K562 (cell line): ENCODE data around the gene B4GALNT2. TPM values are rescaled to one million over a fixed set of nuclear protein-coding genes. Genes with fewer than 3 reads are reported as not detected.

Experiments used
- DDX20 ChIP-seq: fragments of 450-650 bp; IDR thresholded peaks from 2 replicates; pipeline ENCODE4 v1.6.1; 2016; ENCODE audit warnings: missing genetic modification characterization, low read depth, mild to moderate bottlenecking, missing compliant biosample characterization, moderate library complexity
- EP400 ChIP-seq: fragments of 450-650 bp; IDR thresholded peaks from 2 replicates; pipeline ENCODE4 v1.6.1; 2017; ENCODE audit warnings: antibody characterized with exemption, mild to moderate bottlenecking, moderate library complexity
- MAZ ChIP-seq, 2 experiments: fragments of 450-650 bp in 1 of 2; sonication (generic) in 1 of 2; formaldehyde crosslinking; IDR thresholded peaks in 1 of 2; conservative IDR thresholded peaks in 1 of 2; 2 replicates each; pipeline versions ENCODE4 v1.4.0 to v1.5.0; 2020; ENCODE audit warnings: mild to moderate bottlenecking in 1 of 2, missing genetic modification reagents in 1 of 2
- MTA1 ChIP-seq: fragments of 450-650 bp; IDR thresholded peaks from 2 replicates; pipeline ENCODE4 v1.6.1; 2017; ENCODE audit warnings: borderline replicate concordance
- RBM14 ChIP-seq: fragments of 200-400 bp; formaldehyde crosslinking; IDR thresholded peaks from 2 replicates; pipeline ENCODE4 v1.6.1; 2018; ENCODE audit warnings: low read depth, mild to moderate bottlenecking, low read length, moderate library complexity, borderline replicate concordance; ENCODE audit not compliant: insufficient read depth
- RBM15 ChIP-seq: fragments of 200-400 bp; formaldehyde crosslinking; IDR thresholded peaks from 2 replicates; pipeline ENCODE4 v1.6.1; 2018; ENCODE audit warnings: mild to moderate bottlenecking, low read length, moderate library complexity; ENCODE audit not compliant: insufficient read depth
- RCOR1 ChIP-seq, 2 experiments: IDR thresholded peaks; 2 replicates each; pipeline ENCODE4 v1.6.1; 2012; ENCODE audit warnings: low read depth in 2 of 2, low read length in 2 of 2, borderline replicate concordance in 1 of 2, improper control_type of control experiment in 1 of 2
- RHOXF2B ChIP-seq: fragments of 250-450 bp; sonication (Bioruptor Pico); conservative IDR thresholded peaks from 2 replicates; pipeline ENCODE4 v1.5.1; 2021
- SMARCB1 ChIP-seq: IDR thresholded peaks from 2 replicates; pipeline ENCODE4 v1.6.1; 2011; ENCODE audit warnings: improper control_type of control experiment, low read depth; ENCODE audit not compliant: insufficient read length
- TAL1 ChIP-seq: fragments of 450-650 bp; IDR thresholded peaks from 2 replicates; pipeline ENCODE4 v1.6.1; 2016; ENCODE audit warnings: mild to moderate bottlenecking
- ZBTB7A ChIP-seq: IDR thresholded peaks from 2 replicates; pipeline ENCODE4 v1.6.1; 2011; ENCODE audit warnings: low read depth, mild to moderate bottlenecking, low read length, moderate library complexity, borderline replicate concordance; ENCODE audit not compliant: control insufficient read depth
- ZNF253 ChIP-seq: fragments of 250-450 bp; sonication (Bioruptor Pico); conservative IDR thresholded peaks from 2 replicates; pipeline ENCODE4 v1.6.1; 2021; ENCODE audit warnings: mild to moderate bottlenecking
- ZNF407 ChIP-seq: fragments of 450-650 bp; IDR thresholded peaks from 2 replicates; pipeline ENCODE4 v1.6.1; 2016; ENCODE audit warnings: low read depth
- ZNF449 ChIP-seq: fragments of 250-450 bp; sonication (Bioruptor Pico); IDR thresholded peaks from 2 replicates; pipeline ENCODE4 v1.8.0; 2022; ENCODE audit warnings: moderate library complexity, mild to moderate bottlenecking, inconsistent platforms
- ZNF586 ChIP-seq: fragments of 450-650 bp; formaldehyde crosslinking; conservative IDR thresholded peaks from 2 replicates; pipeline ENCODE4 v1.4.0; 2020; ENCODE audit warnings: mild to moderate bottlenecking, moderate library complexity
- polyA plus RNA-seq, 8 experiments: library from polyadenylated mRNA; depleted of rRNA in 4 of 8; stranded (reverse) in 5 of 8; unstranded in 3 of 8; fragments of >200 nt; fragmentation: Nextera tagmentation in 2 of 8; fragmentation: Illumina TruSeq in 1 of 8; extraction: Ambion mirVana in 2 of 8; extraction: Trizol in 1 of 8; gene quantifications; 2 replicates each; pipeline versions ENCODE4 v1.2.1 to v1.2.3, GENCODE V29; 2011 to 2014; ENCODE audit warnings: inconsistent platforms in 1 of 8, missing spikeins in 1 of 8
- total RNA-seq, 7 experiments: library from RNA; depleted of rRNA in 6 of 7; stranded (reverse); fragments of >200 nt in 6 of 7; fragmentation: Illumina TruSeq in 2 of 7; extraction: Trizol in 2 of 7; gene quantifications; 2 replicates each; pipeline versions ENCODE4 v1.2.1 to v1.2.3, GENCODE V29; 2011 to 2021; ENCODE audit warnings: low replicate concordance in 1 of 7

The B4GALNT2 gene
- total and polyA plus RNA-seq, 9 of the 15 experiments (the other 6 are each of a cell fraction or from before 2014, with no cell fraction given), result not detected

DNA sequence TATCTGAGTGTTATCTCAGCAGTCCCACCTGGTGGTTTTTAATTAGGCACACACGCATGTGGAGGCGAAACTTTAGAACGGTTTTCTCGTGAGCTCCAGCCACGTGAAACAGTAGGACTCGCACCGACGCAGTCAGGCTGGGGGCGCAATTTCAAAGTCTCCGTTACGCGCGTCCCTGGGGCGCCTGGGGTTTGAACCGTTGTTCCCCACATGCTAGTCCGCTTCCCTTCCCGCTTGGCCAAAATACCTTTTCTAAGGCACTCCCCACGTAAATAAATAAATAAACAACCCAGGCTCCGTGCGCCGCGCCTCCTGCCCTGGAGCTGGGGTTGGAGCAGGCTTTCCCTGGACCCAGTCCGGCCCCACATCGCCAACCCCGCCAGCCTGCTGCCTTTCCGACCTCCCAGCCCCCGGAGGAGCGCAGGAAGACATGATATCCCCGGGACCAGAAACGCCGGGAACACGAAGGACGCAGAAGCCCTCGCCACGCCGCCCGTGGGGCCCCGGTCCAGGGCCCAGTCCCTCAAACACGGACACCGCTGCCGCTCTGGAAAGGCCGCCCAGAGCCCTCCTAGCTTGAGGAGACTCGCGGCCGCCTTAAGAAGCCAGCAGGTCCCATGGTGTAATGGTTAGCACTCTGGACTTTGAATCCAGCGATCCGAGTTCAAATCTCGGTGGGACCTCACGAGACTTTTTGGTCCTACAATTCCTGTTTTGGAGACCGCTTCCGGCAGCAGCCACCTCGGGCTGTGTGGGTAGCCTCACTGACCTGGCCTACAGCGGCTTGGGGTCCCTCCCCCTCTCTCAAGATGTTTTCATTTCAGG lies 59.6 kb downstream of the B4GALNT2 start (continued):
- peak; percentile 69 for TF ChIP-seq ZNF407
- TF ChIP-seq EP400, result peak; percentile 97
- no peak for TF ChIP-seq DDX20
- peak; percentile 81; the same call in 1 of the 2 replicates for TF ChIP-seq MTA1
- TF ChIP-seq RBM14, result peak; percentile 92; the same call in 1 of the 2 replicates
- peak; percentile 55 to 77; a peak in 3 of 4 replicates for TF ChIP-seq RCOR1 (IDR thresholded peaks at IDR 0.05; ENCODE audit: borderline replicate concordance in 1 of 2, low read depth in 2 of 2, low read length in 2 of 2)
- peak; percentile 65; the same call in 1 of the 2 replicates for TF ChIP-seq ZBTB7A
- peak; percentile 59 for TF ChIP-seq SMARCB1
- TF ChIP-seq RHOXF2B (CRISPR knock-in tag), result no peak; the same call in 1 of the 2 replicates
- TF ChIP-seq ZNF586 (CRISPR knock-in tag), result no peak
- TF ChIP-seq MAZ (CRISPR knock-in tag; conservative IDR thresholded peaks at IDR 0.05 in 1 of 2, IDR thresholded peaks at IDR 0.05 in 1 of 2), result peak; percentile 65
- no peak for TF ChIP-seq RBM15
- TF ChIP-seq ZNF253, result no peak
- peak; percentile 73 for TF ChIP-seq TAL1
- TF ChIP-seq ZNF449, result no peak
